ENCODE data around the gene RERE.

DNA sequence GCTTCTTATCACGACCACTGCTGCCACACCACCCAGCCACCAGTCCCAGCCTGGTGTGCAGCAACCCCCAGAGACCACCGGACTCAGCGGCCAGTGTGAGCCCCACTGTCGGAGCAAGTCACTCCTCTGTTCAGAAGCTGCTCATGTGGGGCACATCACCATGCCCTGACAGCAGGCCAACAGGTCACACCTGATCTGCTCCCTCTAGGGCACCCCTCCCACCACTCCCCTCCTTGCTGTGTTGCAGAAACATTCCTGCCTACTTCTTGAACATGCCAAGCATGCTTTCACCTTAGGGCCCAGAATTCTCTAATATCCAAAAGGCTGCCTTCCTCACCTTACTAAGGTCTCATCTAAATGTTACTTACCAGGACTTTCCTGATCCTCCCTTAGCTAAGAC lies 353.1 kb downstream of the RERE start:
- TF ChIP-seq, protein P1, sequence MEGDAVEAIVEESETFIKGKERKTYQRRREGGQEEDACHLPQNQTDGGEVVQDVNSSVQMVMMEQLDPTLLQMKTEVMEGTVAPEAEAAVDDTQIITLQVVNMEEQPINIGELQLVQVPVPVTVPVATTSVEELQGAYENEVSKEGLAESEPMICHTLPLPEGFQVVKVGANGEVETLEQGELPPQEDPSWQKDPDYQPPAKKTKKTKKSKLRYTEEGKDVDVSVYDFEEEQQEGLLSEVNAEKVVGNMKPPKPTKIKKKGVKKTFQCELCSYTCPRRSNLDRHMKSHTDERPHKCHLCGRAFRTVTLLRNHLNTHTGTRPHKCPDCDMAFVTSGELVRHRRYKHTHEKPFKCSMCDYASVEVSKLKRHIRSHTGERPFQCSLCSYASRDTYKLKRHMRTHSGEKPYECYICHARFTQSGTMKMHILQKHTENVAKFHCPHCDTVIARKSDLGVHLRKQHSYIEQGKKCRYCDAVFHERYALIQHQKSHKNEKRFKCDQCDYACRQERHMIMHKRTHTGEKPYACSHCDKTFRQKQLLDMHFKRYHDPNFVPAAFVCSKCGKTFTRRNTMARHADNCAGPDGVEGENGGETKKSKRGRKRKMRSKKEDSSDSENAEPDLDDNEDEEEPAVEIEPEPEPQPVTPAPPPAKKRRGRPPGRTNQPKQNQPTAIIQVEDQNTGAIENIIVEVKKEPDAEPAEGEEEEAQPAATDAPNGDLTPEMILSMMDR (IDR thresholded peaks at IDR 0.05; ENCODE audit: insufficient read depth, low read length, poor library complexity, severe bottlenecking) = no peak
- no peak for TF ChIP-seq EZH2phosphoT487 (conservative IDR thresholded peaks at IDR 0.05; ENCODE audit: low read length)

All from SU-DHL-6 (cell line).